ENCODE data around the gene DAP. TPM values are rescaled to one million over a fixed set of nuclear protein-coding genes. Genes with fewer than 3 reads are reported as not detected.
"Not testable (repeated sequence)": the region's sequence is repeated elsewhere in the genome, so short reads cannot be mapped to it uniquely, and the experiment has no call there.

Gene DAP
- total RNA-seq, 1 donor from 2014 or later, result 79.8 TPM

GRCh38 chr5:10793785-10794184 lies 32.8 kb upstream of the DAP start:
- TF ChIP-seq CTCF (IDR thresholded peaks at IDR 0.05; ENCODE audit: unreplicated experiment), result no peak
- Mint-ChIP-seq H3K4me3 (no peak overlapping the region), H3K27me3 (ENCODE audit: low read depth) (peaks cover 5% of the 10 kb centered on the region), H3K27ac (no peak overlapping the region), H3K4me1 (peaks cover 7% of the 10 kb centered on the region), H3K9me3 (no peaks in the 10 kb centered on the region), H3K36me3 (no peaks in the 10 kb centered on the region)
- DNase-seq (ENCODE audit: low spot score in 2 of 2, unreplicated experiment in 2 of 2), result no peak

- no peaks in the 10 kb centered on the region for H3K9me3 Mint-ChIP-seq
- peaks cover 2% of the 10 kb centered on the region for H3K27me3 Mint-ChIP-seq (ENCODE audit: low read depth)
- no peak overlapping the region for H3K27ac Mint-ChIP-seq
- peaks cover 7% of the 10 kb centered on the region for H3K4me1 Mint-ChIP-seq
- H3K4me3 Mint-ChIP-seq, result no peak overlapping the region
- TF ChIP-seq CTCF (IDR thresholded peaks at IDR 0.05; ENCODE audit: unreplicated experiment), result no peak
- DNase-seq (ENCODE audit: low spot score in 2 of 2, unreplicated experiment in 2 of 2), result no peak
- H3K36me3 Mint-ChIP-seq, result no peaks in the 10 kb centered on the region
These were observed 31.3 kb upstream of the DAP start for GRCh38 chr5:10792336-10792735.

DNA sequence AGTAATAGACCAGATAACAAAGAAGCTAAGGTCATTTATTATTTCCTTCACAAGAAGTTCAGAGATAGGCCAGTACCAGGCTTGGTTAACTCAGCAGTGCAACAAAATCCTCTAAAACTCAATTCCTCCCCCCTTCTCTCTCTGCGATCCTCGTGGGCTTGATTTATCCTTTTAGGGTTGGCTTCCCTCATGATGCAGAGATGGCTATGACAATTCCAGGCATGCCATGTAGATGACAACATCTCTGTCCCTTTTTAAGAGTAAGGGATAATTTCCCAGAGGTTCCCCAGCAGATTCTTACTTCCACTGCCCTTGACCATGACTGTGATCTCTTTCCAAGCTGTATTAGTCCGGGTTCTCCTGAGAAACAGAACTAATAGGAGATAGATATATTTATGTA lies 28.7 kb upstream of the DAP start:
- no peak for DNase-seq (ENCODE audit: low spot score in 2 of 2, unreplicated experiment in 2 of 2)

GRCh38 chr5:10789021-10789420 lies 28.0 kb upstream of the DAP start:
- Mint-ChIP-seq H3K36me3 (no peaks in the 10 kb centered on the region), H3K4me3 (no peak overlapping the region), H3K4me1 (peaks cover 7% of the 10 kb centered on the region), H3K27ac (no peak overlapping the region), H3K9me3 (no peaks in the 10 kb centered on the region), H3K27me3 (ENCODE audit: low read depth) (no peaks in the 10 kb centered on the region)
- DNase-seq (ENCODE audit: low spot score in 2 of 2, unreplicated experiment in 2 of 2), result no peak
- no peak for TF ChIP-seq CTCF (IDR thresholded peaks at IDR 0.05; ENCODE audit: unreplicated experiment)

More for the DNA sequence above, 28.7 kb upstream of the DAP start:
- Mint-ChIP-seq H3K27ac (no peak overlapping the region), H3K36me3 (no peaks in the 10 kb centered on the region), H3K4me3 (no peak overlapping the region), H3K27me3 (ENCODE audit: low read depth) (no peaks in the 10 kb centered on the region), H3K4me1 (peaks cover 7% of the 10 kb centered on the region), H3K9me3 (no peaks in the 10 kb centered on the region)
- no peak for TF ChIP-seq CTCF (IDR thresholded peaks at IDR 0.05; ENCODE audit: unreplicated experiment)

GRCh38 chr5:10788358-10788757 lies 27.3 kb upstream of the DAP start:
- Mint-ChIP-seq H3K4me1 (peaks cover 7% of the 10 kb centered on the region), H3K4me3 (no peak overlapping the region), H3K36me3 (no peaks in the 10 kb centered on the region), H3K27me3 (ENCODE audit: low read depth) (peaks cover 2% of the 10 kb centered on the region), H3K27ac (no peak overlapping the region), H3K9me3 (no peaks in the 10 kb centered on the region)
- no peak for DNase-seq (ENCODE audit: low spot score in 2 of 2, unreplicated experiment in 2 of 2)
- no peak for TF ChIP-seq CTCF (IDR thresholded peaks at IDR 0.05; ENCODE audit: unreplicated experiment)

DNA sequence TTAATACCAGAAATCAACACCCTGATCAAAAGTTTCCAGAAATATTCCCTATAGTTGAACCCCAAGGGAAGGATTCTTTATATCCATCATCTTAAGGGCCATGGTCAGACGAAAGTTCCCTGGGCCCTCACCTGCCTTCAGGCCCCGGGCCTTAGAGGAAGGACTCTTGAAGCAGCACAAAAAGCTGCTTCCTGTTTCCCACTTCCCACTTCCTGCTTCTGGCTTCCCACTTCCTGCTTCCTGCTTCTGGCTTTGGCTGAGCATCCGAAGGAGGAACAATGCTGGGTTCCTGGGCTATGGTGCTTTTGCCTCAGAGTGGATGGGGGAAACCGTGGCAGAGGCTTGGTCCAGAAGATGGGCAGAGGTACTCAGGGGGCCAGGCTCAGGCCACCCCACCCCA lies 25.8 kb upstream of the DAP start:
- H3K36me3 Mint-ChIP-seq, result no peaks in the 10 kb centered on the region
- peaks cover 7% of the 10 kb centered on the region for H3K4me1 Mint-ChIP-seq

GRCh38 chr5:10780208-10780607 lies 19.2 kb upstream of the DAP start:
- H3K9me3 Mint-ChIP-seq; H3K4me3 Mint-ChIP-seq; H3K27ac Mint-ChIP-seq; DNase-seq (ENCODE audit: low spot score in 2 of 2, unreplicated experiment in 2 of 2); H3K36me3 Mint-ChIP-seq: not testable (repeated sequence)
- Mint-ChIP-seq H3K4me1 (peaks cover 13% of the 10 kb centered on the region), H3K27me3 (ENCODE audit: low read depth) (peaks cover 19% of the 10 kb centered on the region)

More for the DNA sequence above, 25.8 kb upstream of the DAP start:
- Mint-ChIP-seq H3K9me3 (peaks cover 4% of the 10 kb centered on the region), H3K4me3 (no peak overlapping the region), H3K27ac (no peak overlapping the region), H3K27me3 (ENCODE audit: low read depth) (peaks cover 14% of the 10 kb centered on the region)
- DNase-seq (ENCODE audit: low spot score in 2 of 2, unreplicated experiment in 2 of 2), result no peak
- TF ChIP-seq CTCF (IDR thresholded peaks at IDR 0.05; ENCODE audit: unreplicated experiment), result no peak
